HL-60 (cell line): ENCODE results near the gene CPNE2.

Experiments
- REST ChIP-seq: IDR thresholded peaks from 2 replicates; pipeline ENCODE4 v1.6.1; 2012; ENCODE audit warnings: low read depth; ENCODE audit not compliant: insufficient replicate concordance
- TF ChIP-seq, protein P1 (sequence below): IDR thresholded peaks from one replicate; pipeline ENCODE4 v1.5.1; 2011; ENCODE audit warnings: low read length, control low read depth, inconsistent platforms; ENCODE audit not compliant: insufficient read depth

- TF ChIP-seq, protein P1, sequence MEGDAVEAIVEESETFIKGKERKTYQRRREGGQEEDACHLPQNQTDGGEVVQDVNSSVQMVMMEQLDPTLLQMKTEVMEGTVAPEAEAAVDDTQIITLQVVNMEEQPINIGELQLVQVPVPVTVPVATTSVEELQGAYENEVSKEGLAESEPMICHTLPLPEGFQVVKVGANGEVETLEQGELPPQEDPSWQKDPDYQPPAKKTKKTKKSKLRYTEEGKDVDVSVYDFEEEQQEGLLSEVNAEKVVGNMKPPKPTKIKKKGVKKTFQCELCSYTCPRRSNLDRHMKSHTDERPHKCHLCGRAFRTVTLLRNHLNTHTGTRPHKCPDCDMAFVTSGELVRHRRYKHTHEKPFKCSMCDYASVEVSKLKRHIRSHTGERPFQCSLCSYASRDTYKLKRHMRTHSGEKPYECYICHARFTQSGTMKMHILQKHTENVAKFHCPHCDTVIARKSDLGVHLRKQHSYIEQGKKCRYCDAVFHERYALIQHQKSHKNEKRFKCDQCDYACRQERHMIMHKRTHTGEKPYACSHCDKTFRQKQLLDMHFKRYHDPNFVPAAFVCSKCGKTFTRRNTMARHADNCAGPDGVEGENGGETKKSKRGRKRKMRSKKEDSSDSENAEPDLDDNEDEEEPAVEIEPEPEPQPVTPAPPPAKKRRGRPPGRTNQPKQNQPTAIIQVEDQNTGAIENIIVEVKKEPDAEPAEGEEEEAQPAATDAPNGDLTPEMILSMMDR = no peak
- TF ChIP-seq REST = no peak
Observed at GRCh38 chr16:57138281-57138935, 46.0 kb downstream of the CPNE2 start.
